SK-N-DZ (cell line): ENCODE data around the gene HIPK2.
A peak's percentile ranks its signal among the peaks of the same experiment; 100 is the strongest.

ENCODE experiments used
- DNase-seq: peaks from one replicate; pipeline ENCODE4 v3.0.0-alpha.2; 2015; ENCODE audit warnings: low spot score

The HIPK2 gene

GRCh38 chr7:139783647-139784385, 6.0 kb upstream of the HIPK2 start:
- DNase-seq, result no peak

GRCh38 chr7:139782932-139783331, 5.1 kb upstream of the HIPK2 start:
- no peak for DNase-seq

GRCh38 chr7:139777133-139777891, 486 bp downstream of the HIPK2 start:
- no peak for DNase-seq

- peak; percentile 34 for DNase-seq
Observed at GRCh38 chr7:139776486-139777132, 1.2 kb downstream of the HIPK2 start.

- DNase-seq, result peak; percentile 76
Observed at GRCh38 chr7:139775829-139776266, 1.9 kb downstream of the HIPK2 start.

DNA sequence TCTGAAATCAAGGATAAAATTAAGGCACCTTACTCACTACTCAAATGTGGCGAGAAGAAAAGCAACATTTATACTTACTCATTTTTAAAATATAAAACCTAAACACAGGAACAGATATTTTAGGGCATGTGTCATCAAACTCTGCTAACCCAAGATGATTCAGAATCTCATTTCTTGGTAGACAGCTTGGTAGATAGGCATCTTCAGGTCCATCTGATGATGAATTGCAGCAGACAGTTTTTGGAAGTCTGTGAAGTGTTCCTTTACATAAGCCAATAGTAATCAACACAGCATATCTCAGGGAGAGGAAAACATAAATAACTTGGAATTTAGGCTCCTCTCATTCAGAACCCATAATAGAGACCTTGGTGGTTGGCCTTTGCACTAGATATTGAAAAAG, 3.4 kb downstream of the HIPK2 start:
- DNase-seq, result no peak

- no peak for DNase-seq
Observed at GRCh38 chr7:139773371-139773770, 4.4 kb downstream of the HIPK2 start.

GRCh38 chr7:139772873-139773272, 4.9 kb downstream of the HIPK2 start:
- no peak for DNase-seq

- DNase-seq, result no peak
Observed at GRCh38 chr7:139772115-139772514, 5.7 kb downstream of the HIPK2 start.

GRCh38 chr7:139771001-139771956, 6.5 kb downstream of the HIPK2 start:
- no peak for DNase-seq

- no peak for DNase-seq
Observed at GRCh38 chr7:139769761-139770160, 8.0 kb downstream of the HIPK2 start.

DNA sequence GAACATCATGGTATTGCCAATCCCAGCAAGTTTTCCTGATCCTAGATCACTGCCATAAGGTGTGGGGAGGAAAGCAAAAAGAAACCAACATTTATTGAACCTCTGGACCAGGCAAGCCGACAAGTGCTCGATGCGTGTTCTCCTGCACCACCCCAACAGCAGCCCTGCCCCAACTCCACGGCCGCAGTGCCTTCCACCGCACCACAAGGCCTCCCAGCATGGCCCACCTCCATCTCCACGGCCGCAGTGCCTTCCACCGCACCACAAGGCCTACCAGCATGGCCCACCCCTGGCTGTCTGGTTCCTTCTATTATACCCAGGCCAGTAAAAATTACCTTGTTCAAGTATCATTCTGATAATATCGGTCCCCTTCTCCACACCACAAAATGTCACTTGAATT, 8.7 kb downstream of the HIPK2 start:
- DNase-seq, result no peak

GRCh38 chr7:139768249-139768824, 9.5 kb downstream of the HIPK2 start:
- no peak for DNase-seq

DNA sequence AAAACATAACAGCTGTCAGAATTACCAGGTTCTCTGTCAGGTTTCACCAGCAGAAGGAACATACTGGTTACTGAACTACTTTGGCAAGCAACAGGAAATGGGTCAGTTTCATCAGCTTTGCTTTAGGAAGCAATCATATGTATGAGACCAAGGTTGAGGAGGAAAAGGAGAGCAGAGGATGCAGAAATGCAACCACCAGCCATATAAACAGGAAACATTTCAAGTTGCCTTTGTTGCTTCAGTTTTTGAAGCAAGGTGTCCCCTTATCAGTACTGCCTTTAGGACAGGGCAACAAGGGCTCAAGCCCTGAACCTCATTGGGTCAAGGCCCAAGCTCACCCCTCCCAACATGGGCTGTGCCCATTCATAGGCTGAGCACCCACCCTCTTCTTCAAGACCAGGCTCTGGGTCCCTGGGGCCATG, 10.2 kb downstream of the HIPK2 start:
- DNase-seq, result no peak

DNA sequence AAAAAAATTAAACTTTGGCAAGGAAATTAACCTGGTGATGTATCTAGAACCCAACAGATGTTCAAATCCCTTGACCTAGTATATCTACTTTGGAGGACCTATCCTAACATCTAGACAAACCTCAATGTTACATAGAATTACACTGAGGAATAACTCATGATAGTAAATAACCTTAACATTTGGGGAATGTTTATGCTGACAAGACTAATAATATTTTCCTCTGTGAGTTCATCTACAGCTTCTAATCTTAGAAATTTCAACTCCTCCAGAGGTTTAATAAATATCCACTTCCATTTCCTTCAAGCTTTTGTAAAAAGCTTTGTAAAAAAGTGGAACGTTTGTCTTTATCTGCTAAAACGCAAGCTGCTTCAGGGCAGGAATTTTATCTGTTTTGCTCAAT, 12.7 kb downstream of the HIPK2 start:
- DNase-seq, result no peak

DNA sequence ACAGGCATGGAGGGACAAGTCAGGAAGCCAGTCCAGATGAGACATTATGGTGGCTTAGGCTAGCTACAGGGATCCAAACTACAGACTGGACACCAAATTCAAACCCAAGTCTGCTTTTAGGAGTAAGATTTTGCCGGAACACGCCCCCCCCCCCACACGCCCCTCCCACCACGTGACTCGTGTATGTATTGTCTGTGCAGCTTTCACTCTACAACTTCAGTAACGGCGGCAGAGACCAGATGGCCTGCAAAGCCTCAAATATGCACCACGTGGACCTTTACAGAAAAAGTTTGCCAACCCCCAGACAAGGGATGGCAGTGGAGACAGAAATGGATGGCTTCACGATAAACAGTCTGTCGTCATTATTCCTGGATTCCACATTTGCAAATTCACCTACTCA, 14.5 kb downstream of the HIPK2 start:
- no peak for DNase-seq

- no peak for DNase-seq
Observed at GRCh38 chr7:139762886-139763285, 14.9 kb downstream of the HIPK2 start.

DNA sequence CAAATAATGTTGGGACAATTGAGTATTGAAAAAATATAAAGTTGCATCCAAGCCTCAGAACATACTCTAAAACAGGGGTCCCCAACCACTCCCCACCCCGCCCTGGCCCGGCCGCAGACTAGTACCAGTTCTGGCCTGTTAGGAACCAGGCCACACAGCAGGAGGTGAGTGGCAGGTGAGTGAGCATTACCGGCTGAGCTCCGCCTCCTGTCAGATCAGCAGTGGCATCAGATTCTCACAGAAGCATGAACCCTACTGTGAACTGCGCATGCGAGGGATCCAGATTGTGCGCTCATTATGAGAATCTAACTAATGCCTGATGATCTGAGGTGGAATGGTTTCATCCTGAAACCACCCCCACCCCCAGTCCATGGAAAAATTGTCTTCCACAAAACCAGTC, 19.4 kb downstream of the HIPK2 start:
- no peak for DNase-seq

- no peak for DNase-seq
Observed at GRCh38 chr7:139757968-139758367, 19.8 kb downstream of the HIPK2 start.

- no peak for DNase-seq
Observed at GRCh38 chr7:139753693-139754111, 24.1 kb downstream of the HIPK2 start.

DNA sequence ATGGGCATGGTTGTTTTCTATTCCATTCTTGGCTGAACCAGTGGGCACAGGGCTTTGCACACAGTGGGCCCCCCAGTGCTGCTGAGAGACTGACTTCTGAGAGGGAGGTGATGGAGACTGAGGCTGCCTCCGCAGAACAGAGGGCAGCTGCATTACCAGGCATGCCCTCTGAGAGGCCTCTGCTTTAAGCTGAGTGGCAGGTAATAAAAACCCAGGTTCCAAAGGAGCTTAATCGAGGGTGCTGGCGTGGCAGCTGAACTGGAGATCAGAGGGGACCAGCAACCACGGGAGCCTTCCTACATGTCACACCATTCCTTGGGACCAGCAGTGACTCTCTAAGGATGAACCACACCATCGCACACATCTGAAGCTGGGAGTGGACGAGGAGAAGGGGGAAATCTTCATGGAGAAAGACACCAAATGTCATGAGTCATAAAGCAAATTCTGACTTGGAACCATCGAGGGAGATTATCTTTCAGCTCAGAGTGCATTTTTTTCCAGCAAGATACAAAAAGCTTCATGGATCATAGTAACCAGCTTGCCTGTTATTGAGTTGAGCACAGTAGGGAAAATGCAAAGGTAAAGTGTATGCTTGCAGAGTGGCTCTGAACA, 24.6 kb downstream of the HIPK2 start:
- no peak for DNase-seq
